DND-41 (cell line): Measurements from ENCODE around the gene GAS7.
A peak's percentile ranks its signal among the peaks of the same experiment; 100 is the strongest.

ENCODE experiments used
- ATAC-seq: fragments of 200-7000 bp; cut with Tn5 transposase; 3 replicates; pipeline ENCODE4 v1.9.1; 2021; ENCODE audit warnings: low read depth; ENCODE audit not compliant: insufficient read depth
- DNase-seq: peaks from one replicate; pipeline ENCODE4 v3.0.0-alpha.2; 2020
- H2AFZ ChIP-seq: 2 replicates; pipeline ENCODE4 v1.6.0; 2012; ENCODE audit warnings: low read depth, low read length
- H3K27ac ChIP-seq: 2 replicates; pipeline ENCODE4 v1.5.1; 2012; ENCODE audit warnings: low read length, inconsistent platforms
- H3K27me3 ChIP-seq: fragments of 200-600 bp; sonication (generic); 2 replicates; pipeline ENCODE4 v1.6.0; 2012; ENCODE audit warnings: low read length, mild to moderate bottlenecking, inconsistent platforms; ENCODE audit not compliant: insufficient read depth, poor library complexity
- H3K36me3 ChIP-seq: 2 replicates; pipeline ENCODE4 v1.5.1; 2012; ENCODE audit warnings: low read length, inconsistent platforms; ENCODE audit not compliant: insufficient read depth
- H3K4me1 ChIP-seq: 2 replicates; pipeline ENCODE4 v1.5.1; 2012; ENCODE audit warnings: mild to moderate bottlenecking, low read length; ENCODE audit not compliant: insufficient read depth
- H3K4me2 ChIP-seq: 2 replicates; pipeline ENCODE4 v1.6.0; 2012; ENCODE audit warnings: mild to moderate bottlenecking, moderate library complexity, low read length, inconsistent platforms; ENCODE audit not compliant: insufficient read depth
- H3K4me3 ChIP-seq, 2 experiments: fragments of 200-600 bp in 1 of 2; shearing (Covaris generic) in 1 of 2; 2 replicates each; pipeline ENCODE4 v1.5.1; 2012 to 2016; ENCODE audit warnings: inconsistent platforms in 2 of 2, low read length in 2 of 2, mild to moderate bottlenecking in 2 of 2, low read depth in 1 of 2, moderate library complexity in 1 of 2
- H3K79me2 ChIP-seq: 2 replicates; pipeline ENCODE4 v1.6.0; 2012; ENCODE audit warnings: low read length, inconsistent platforms; ENCODE audit not compliant: insufficient read depth
- H3K9ac ChIP-seq: 2 replicates; pipeline ENCODE4 v1.6.0; 2012; ENCODE audit warnings: low read depth, mild to moderate bottlenecking, inconsistent platforms, low read length, moderate library complexity
- H3K9me3 ChIP-seq: 2 replicates; pipeline ENCODE4 v1.5.1; 2012; ENCODE audit warnings: low read length, moderate library complexity, mild to moderate bottlenecking, inconsistent platforms; ENCODE audit not compliant: insufficient read depth, severe bottlenecking
- H4K20me1 ChIP-seq: 2 replicates; pipeline ENCODE4 v1.6.0; 2012; ENCODE audit warnings: low read length; ENCODE audit not compliant: insufficient read depth
- CTCF ChIP-seq: IDR thresholded peaks from 2 replicates; pipeline ENCODE4 v1.5.1; 2012; ENCODE audit warnings: borderline replicate concordance, low read length, moderate library complexity, mild to moderate bottlenecking; ENCODE audit not compliant: poor library complexity, severe bottlenecking; ENCODE audit errors: extremely low read depth
- EZH2 ChIP-seq: IDR thresholded peaks from 3 replicates; pipeline ENCODE4 v1.6.1; 2012; ENCODE audit warnings: borderline replicate concordance, low read depth, mild to moderate bottlenecking, moderate library complexity, low read length, inconsistent platforms; ENCODE audit not compliant: severe bottlenecking

The GAS7 gene

GRCh38 chr17:10144982-10145381, 53.4 kb downstream of the GAS7 start:
- Histone ChIP-seq H4K20me1 (peaks cover 44% of the 10 kb centered on the region), H3K9me3 (no peaks in the 10 kb centered on the region), H3K9ac (no peak overlapping the region), H2AFZ (no peak overlapping the region), H3K27ac (no peak overlapping the region), H3K4me2 (no peak overlapping the region), H3K36me3 (no peaks in the 10 kb centered on the region), H3K4me1 (peaks cover 12% of the 10 kb centered on the region), H3K4me3 (no peak overlapping the region), H3K79me2 (peaks cover 12% of the 10 kb centered on the region), H3K27me3 (no peaks in the 10 kb centered on the region)
- no peak for TF ChIP-seq EZH2
- no peak for TF ChIP-seq CTCF
- DNase-seq (peak; percentile 29), ATAC-seq (peak; percentile 65)

GRCh38 chr17:10144456-10144855, 54.0 kb downstream of the GAS7 start:
- Histone ChIP-seq H3K79me2 (peaks cover 12% of the 10 kb centered on the region), H2AFZ (no peak overlapping the region), H3K4me3 (no peak overlapping the region), H3K27me3 (no peaks in the 10 kb centered on the region), H3K4me2 (no peak overlapping the region), H3K27ac (no peak overlapping the region), H3K9me3 (no peaks in the 10 kb centered on the region), H3K36me3 (no peaks in the 10 kb centered on the region), H4K20me1 (peaks cover 41% of the 10 kb centered on the region), H3K9ac (no peak overlapping the region), H3K4me1 (peaks cover 6% of the 10 kb centered on the region)
- ATAC-seq = no peak
- TF ChIP-seq EZH2 (no peak), CTCF (no peak)
- no peak for DNase-seq

GRCh38 chr17:10141436-10141835, 57.0 kb downstream of the GAS7 start:
- Histone ChIP-seq H3K79me2 (peaks cover 12% of the 10 kb centered on the region), H3K4me1 (peaks cover 12% of the 10 kb centered on the region), H3K9ac (no peak overlapping the region), H3K4me3 (no peak overlapping the region), H3K27me3 (no peaks in the 10 kb centered on the region), H3K4me2 (no peak overlapping the region), H4K20me1 (peaks cover 27% of the 10 kb centered on the region), H2AFZ (no peak overlapping the region), H3K27ac (no peak overlapping the region), H3K9me3 (no peaks in the 10 kb centered on the region), H3K36me3 (no peaks in the 10 kb centered on the region)
- DNase-seq (no peak), ATAC-seq (no peak)
- no peak for TF ChIP-seq CTCF
- TF ChIP-seq EZH2 = no peak

- no peak for TF ChIP-seq CTCF
- no peak for TF ChIP-seq EZH2
- Histone ChIP-seq H3K36me3 (no peaks in the 10 kb centered on the region), H2AFZ (no peak overlapping the region), H4K20me1 (peaks cover 10% of the 10 kb centered on the region), H3K4me3 (no peak overlapping the region), H3K9ac (no peak overlapping the region), H3K27me3 (no peaks in the 10 kb centered on the region), H3K4me1 (peaks cover 24% of the 10 kb centered on the region), H3K79me2 (peaks cover 7% of the 10 kb centered on the region), H3K4me2 (no peak overlapping the region), H3K27ac (no peak overlapping the region), H3K9me3 (no peaks in the 10 kb centered on the region)
- DNase-seq = no peak
- no peak for ATAC-seq
Observed at GRCh38 chr17:10139577-10139976, 58.8 kb downstream of the GAS7 start.
